ENCODE measurements around the gene ELL.
"Not testable (repeated sequence)": the region's sequence is repeated elsewhere in the genome, so short reads cannot be mapped to it uniquely, and the experiment has no call there.

ELL gene

GRCh38 chr19:18531485-18531884 lies 9.6 kb upstream of the ELL start:
- DNase-seq (ENCODE audit: low read depth) = no peak

- no peak for DNase-seq (ENCODE audit: low read depth)
Observed at GRCh38 chr19:18529782-18530181, 7.9 kb upstream of the ELL start.

GRCh38 chr19:18526316-18526715 lies 4.4 kb upstream of the ELL start:
- DNase-seq (ENCODE audit: low read depth) = no peak

- DNase-seq (ENCODE audit: low read depth) = no peak
Observed at GRCh38 chr19:18523841-18524240, 2.0 kb upstream of the ELL start.

GRCh38 chr19:18522862-18523440 lies 1.1 kb upstream of the ELL start:
- not testable (repeated sequence) for DNase-seq (ENCODE audit: low read depth)

- peak; percentile 98 for DNase-seq (ENCODE audit: low read depth)
Observed at GRCh38 chr19:18522124-18522861, 423 bp upstream of the ELL start.

GRCh38 chr19:18520848-18521691 lies 800 bp downstream of the ELL start:
- peak; percentile 24 for DNase-seq (ENCODE audit: low read depth)

- peak; percentile 64 for DNase-seq (ENCODE audit: low read depth)
Observed at GRCh38 chr19:18519962-18520847, 1.7 kb downstream of the ELL start.

GRCh38 chr19:18518639-18519038 lies 3.2 kb downstream of the ELL start:
- no peak for DNase-seq (ENCODE audit: low read depth)

GRCh38 chr19:18517606-18518005 lies 4.3 kb downstream of the ELL start:
- no peak for DNase-seq (ENCODE audit: low read depth)

GRCh38 chr19:18515959-18516358 lies 5.9 kb downstream of the ELL start:
- no peak for DNase-seq (ENCODE audit: low read depth)

- no peak for DNase-seq (ENCODE audit: low read depth)
Observed at GRCh38 chr19:18514800-18515682, 6.8 kb downstream of the ELL start.

- DNase-seq (ENCODE audit: low read depth) = no peak
Observed at GRCh38 chr19:18513868-18514267, 8.0 kb downstream of the ELL start.

GRCh38 chr19:18510216-18510615 lies 11.7 kb downstream of the ELL start:
- no peak for DNase-seq (ENCODE audit: low read depth)

- DNase-seq (ENCODE audit: low read depth) = no peak
Observed at GRCh38 chr19:18508585-18508984, 13.3 kb downstream of the ELL start.

- no peak for DNase-seq (ENCODE audit: low read depth)
Observed at GRCh38 chr19:18507727-18508440, 14.0 kb downstream of the ELL start.

- no peak for DNase-seq (ENCODE audit: low read depth)
Observed at GRCh38 chr19:18507021-18507726, 14.7 kb downstream of the ELL start.

GRCh38 chr19:18506101-18506930 lies 15.6 kb downstream of the ELL start:
- no peak for DNase-seq (ENCODE audit: low read depth)

Data from HS-27A (cell line).